DMS153 treated with DMSO at 0.1 percent for 48 hours (cell line): ENCODE results near the gene NOL8.

Source experiments
- DNase-seq: peaks from one replicate; lab custom pipeline; 2025; ENCODE audit not compliant: unreplicated experiment; lab: John Stamatoyannopoulos, UW

Gene NOL8

DNA sequence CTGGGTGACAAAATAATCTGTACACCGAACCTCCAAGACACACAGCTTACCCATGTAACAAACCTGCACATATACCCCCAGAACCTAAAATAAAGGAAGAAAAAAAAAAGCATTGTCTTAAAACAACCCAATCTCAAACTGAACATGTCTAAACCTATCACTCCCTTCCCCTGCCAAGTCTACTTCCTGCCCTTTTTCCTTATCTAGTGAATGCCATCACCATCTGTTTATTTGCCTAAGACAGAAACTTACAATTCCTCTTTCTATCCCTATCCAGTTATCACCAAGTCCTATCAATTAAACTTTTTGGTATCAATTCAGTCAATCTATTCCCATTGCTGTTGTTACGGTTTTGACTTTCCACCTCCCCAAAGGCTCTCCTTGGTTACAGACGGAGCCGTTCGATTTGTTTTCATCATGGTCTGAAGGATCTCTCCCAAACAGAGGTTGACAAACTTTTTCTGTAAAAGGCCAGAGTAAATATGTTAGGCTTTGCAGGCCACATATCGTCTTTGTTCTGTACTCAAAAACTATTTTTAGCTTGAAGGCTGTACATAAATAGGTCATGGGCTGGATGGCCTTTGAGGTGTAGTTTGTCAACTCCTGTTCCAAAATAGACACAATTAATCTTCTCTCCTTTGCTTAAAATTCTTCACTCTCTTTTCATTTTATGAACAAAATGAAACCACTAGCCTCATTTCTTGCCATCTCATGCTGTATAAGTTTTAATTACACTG lies 12.1 kb downstream of the NOL8 start:
- no peak for DNase-seq

DNA sequence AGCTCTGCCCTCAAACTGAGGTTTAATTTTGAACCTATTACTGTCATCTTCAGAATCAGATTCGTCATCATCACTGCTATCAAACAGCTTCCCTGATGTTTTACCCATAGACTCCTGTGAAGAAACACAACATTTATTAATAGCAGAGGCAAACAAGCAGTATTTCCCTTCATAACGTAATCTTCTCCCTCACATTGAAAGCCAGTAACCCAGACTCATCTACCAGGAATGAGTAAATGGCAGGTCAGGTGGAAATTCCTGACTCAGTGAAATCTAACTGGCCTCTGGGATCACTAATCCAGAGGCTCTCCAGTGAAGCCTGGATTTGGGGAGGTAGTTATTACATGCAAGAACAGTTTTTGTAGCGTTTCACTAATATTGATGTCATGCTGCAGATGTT lies 14.6 kb downstream of the NOL8 start:
- DNase-seq: no peak

DNA sequence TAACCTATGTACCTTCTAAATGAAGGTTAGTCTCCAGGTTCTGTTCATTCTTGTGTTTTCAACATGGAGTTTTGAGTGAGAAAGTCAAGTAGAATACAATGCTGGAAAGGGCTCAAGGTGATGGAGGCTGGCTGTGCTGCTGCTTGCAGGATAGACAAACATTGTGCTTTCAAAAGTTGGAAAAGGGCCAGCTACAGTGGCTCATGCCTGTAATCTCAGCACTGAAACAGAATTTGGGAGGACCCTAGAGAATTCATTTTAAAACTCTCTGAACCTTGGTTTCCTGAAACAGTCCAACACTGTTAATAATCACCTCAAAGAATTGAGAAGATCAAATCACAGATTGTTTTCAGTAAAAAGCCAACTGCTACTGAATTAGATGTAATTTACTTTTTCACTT lies 16.3 kb downstream of the NOL8 start:
- no peak for DNase-seq

DNA sequence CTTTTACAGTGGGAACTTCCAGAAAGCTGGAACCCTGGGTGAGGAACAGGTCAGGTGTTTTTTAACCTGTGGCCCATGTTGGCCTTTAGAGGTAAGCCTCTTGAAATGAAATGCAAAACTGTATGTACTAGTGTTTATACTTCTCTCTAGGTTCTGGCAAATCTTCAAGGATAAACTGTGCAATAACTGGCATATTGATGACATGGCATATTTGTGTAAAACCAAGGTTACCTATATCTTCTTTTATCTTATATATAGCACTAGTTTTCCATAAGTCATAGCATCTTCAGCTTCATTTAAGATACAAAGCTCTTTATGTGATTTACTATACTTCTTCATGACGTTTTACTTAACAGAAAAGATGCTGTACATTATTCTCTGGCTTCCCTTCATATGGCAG lies 24.2 kb downstream of the NOL8 start:
- no peak for DNase-seq

DNA sequence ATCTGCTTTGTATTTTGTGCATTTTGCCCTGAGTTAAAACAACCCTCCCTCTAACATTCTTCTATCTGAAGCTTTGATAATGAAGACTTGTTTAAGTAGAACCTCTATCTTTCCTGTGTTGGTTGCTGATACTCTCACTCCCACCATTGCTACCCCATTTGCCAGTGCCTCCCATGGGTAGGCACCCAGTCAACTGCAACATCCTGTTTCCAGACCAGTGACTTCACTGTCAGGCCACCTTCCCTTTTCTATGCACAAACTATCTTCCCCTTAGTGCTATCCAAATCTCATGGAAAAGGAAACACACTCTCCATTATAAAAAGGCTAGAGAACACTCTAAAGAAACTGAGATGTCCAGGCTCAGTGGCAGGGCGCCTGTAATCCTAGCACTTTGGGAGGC lies 26.0 kb downstream of the NOL8 start:
- no peak for DNase-seq

DNA sequence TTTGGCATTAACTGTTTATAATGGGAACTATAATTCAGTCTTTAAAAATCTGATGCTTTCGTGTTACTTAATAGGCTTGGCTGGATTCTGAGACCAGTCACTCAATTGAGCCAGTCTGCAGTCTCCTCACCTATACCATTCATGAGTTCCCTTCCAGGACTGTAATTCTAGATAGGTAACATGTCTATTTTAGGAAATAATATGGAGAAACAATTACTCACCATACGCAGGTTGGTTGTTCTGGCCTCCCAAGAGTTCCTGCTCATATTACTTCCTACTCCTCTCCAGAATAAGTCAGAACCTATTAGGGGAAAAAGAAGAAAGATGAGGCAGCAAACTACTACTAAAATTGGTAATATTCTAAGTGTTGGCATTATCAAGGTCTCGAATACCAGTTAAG lies 27.1 kb downstream of the NOL8 start:
- DNase-seq: no peak

DNA sequence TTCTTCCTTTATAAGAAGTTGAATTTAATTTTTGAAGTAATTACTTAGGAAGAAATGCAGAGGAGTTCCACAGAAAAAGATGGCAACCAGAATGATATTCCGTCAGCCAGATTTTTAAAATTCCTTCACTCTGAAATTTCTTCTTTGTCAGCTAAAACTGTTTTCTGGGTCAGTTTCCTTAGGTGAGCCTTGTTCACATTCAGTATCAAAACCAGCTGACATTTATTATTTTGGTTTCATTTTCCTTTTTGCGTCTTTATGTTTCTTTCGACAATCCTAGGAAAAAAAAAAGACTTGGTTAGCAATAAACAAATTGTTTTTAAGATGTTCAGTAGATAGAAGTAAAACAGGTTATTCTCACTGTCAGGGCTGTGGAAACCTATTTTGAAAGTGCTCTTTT lies 27.5 kb downstream of the NOL8 start:
- DNase-seq: no peak

DNA sequence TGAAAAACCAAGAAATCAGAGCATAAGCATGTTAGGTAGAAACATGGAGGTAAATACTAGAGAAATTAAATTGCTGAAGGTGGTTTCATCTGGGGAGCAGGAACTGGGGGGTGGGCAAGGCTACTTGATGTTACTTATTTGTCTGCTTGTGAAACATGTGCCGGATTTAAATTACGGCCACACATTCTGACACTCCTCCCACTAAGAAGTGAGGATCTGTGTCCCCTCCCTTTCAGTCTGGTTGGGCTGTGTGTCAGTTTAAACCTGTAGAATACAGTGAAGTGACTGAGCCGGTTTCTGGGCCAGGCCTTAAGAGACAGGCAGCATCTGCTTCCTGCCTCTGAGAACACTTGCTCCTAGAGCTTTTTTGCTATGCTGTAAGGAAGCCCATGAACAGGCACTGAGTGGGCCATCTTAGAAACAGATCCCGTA lies 29.3 kb downstream of the NOL8 start:
- DNase-seq: no peak

DNA sequence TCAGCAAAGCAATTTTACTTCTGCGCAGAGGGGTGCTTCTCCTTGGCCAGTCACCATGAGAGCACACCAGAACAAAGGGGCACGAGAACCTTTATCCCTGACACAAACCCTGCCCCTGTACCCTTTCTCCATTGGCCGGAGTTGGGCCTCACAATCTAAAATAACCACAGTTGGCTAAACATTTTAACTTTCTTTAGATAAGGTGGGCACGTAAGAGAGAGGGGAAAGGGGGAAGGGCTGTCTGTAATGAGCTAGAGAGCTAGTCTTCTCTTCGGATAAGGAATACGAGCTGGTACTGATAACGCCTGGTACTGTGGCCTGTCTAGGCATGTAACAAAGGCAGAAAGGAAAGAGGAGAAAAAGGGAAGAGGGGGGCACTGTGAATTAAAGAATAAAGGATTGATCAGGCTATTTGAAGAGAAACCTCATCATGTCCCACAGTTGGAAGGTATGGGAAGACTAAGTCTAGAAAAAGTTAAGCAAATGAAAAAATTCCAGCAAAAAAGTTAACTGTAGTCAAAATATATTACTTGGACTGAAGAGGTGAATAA lies 29.8 kb downstream of the NOL8 start:
- no peak for DNase-seq

DNA sequence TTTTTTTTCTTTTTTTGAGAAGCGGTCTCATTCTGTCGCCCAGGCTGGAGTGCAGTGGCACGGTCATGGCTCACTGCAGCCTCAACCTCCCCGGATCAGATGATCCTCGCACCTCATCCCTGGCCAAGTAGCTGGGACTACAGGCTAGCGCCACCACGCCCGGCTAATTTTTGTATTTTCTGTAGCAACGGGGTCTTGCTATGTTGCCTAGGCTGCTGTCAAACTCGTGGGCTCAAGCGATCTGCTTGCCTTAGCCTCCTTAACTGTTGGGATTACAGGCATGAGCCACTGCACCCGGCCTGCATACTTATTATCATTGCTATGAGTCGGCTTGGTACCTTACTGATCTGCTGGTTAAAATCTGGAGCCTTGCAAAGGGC lies 30.9 kb downstream of the NOL8 start:
- DNase-seq: no peak

DNA sequence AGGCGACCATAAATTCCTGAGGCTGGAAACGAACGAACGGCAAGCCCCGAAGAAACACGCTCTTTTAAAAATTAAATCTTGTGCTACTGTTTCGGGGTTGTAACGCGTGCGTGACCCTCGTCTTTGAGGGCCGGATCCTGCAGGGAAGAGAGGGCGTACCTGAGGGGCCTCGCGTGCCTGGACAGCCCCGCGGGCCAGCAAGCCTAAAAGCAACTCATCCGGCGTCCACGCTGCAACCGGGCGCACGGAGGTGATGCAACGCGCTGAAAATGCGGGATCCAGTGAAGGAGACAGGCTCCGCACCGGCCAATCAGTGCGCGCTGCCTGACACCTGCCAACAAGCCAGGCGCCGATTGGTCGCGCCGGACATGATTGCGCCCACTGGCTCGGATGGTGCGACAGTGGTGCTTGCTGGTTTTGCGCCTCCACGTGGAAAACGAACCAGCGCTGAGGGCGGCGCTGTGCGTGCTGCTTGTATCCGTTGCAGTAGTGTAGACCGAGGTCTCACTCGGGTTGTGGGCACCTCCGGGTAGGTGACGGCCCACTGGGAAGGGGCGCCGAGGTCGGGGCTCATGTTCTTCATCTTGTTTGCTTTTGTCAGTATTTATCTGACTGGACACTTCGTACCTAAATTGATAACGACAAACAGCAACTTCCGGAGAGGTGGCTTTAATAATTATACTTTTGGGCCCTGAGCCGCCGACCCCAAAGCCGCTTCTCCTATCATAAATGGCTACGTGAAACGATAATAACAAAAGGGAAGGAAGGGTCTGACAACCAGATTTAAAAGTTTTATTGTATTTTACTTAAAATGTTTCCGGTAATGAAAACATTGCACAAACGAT lies 31.5 kb downstream of the NOL8 start, which contains the start of gene IARS1:
IARS1 (minus strand) TSS at position 246 of the 845 bp plus-strand sequence. CDS start 4,278 bp downstream, outside the sequence.
- peak; percentile 90 for DNase-seq

DNA sequence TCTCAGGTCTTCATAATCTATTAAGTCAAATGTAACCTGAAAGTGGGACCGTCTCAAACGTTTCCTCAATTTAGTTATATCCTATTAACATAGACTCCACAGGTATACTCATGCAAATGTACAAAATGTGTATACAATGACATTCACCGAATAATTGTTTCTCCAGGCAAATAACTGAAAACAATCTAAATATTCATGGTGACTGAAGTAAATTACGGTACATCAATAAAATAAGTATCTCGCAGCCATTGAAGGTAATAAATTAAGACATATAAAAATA lies 32.1 kb downstream of the NOL8 start:
- DNase-seq: no peak

DNA sequence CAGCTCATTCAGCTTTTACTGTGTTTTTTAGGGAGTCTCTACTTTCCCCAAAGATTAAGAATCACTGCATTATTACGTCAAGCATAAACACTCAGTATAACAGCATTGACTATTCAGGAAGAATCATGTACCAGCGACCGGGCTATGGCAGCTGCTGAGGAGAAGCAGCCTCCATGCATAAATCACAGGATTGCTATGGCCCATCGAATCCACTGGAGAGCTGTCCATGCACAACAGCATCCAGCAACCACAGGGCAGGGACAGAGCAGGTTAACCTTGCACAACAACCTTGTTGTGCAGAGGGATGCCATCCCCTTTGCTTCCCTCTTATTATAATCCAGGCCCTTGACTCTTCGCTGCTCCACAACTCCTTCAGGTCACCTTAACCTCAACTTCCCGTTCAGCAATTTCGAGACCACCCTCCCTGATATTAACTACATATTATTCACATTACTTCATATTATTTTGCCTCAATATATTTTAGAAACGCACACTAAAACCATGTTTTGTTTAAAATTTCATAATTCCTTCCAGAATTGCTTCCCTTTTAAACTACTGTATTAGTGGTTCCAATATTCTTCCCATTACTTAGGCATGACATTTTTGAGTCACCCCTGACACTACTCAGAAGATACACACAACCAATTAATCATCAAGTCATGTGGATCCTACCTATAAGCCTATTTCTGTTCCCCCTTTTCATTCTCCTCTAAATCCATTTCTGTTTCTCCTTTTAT lies 32.6 kb downstream of the NOL8 start:
- DNase-seq: no peak

DNA sequence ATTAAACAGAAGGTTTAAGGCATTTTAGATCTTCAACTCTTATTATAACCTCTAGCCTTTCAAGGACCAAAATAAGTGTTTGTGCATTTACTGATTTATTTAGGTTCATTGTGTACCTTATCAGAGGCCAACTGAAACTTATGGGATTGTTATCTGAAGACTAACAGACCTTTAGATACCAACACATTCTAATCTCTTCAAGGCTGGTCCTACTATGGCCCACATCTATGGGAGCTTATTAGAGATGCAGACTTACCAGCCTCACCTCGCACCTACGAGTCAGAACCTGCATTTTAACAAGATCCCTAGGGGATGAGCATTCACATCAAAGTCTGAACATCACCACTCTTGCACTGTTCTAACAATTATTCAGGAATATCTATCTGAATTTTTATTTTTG lies 33.6 kb downstream of the NOL8 start:
- DNase-seq: no peak

DNA sequence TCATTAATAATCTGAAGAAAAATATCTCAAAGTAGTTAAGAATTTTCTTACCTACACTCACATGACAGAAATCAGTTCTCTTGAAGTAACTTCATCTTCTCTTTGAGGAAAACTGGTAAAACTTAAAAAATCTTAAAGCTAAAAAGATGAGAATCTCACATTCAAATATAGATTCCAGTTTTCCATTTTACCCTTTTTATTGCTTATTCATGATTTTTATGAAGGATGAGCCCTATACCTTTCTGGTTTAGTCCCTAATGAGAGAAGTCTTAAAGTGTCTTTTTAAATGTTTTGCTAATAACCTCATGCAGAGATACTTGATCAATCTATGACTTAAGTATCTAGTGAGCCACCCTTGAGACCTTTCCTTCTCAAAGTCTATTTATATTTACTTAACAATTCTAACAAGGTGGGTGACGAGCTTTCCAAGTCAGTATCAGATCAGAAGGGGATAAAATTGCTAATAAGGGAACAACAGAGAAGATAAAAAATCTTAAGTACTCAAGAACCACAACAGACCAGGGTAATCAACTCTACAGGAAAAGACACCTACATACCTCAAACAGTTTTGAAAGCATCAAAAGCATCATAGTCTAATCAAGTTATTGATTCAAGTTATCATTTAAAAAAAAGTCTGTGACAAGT lies 34.2 kb downstream of the NOL8 start:
- no peak for DNase-seq

DNA sequence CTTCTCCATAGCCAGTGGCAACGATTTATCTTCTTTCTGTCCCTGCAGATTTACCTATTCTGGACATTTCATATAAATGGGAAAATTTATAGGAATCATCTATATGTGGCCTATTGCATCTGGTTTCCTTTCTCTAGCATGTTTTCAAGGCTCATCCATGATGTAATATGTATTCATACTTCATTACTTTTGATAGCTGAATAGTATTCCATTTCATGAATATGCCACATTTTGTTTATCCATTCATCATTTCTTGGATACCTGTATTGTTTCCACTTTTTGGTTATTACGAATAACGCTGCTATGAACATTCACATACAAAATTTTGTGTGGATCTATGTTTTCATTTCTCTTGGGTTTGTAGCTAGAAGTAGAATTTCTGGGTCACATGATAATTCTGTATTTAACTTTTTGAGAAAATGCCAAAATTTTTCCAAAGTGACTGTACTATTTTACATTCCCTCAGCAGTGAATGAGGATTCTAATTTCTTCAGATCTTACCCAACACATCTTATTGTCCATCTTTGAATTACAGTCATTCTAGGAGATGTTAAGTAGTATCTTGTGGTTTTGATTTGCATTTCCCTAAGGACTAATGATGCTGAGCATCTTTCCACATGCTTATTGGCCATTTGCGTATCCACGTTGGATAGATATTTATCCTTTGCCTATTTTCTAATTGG lies 35.3 kb downstream of the NOL8 start:
- DNase-seq: no peak

DNA sequence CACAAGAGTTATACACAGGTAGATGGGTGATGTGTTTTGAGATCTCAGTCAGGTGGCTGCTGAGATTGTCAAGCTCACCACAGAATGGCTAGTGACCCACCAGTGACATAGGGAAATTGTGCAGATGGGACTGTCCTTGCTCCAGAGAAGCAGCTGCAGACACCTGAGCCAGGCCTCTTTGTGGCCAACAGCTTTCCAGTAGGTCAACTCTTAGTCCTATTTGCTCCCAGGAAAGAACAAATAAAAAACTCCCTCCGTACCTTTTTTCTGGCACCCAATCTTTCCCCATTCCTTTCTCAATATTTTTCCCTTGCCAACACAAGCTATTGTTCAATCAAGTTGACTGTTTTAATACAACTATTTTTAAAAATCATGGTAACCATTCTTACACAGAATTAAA lies 45.8 kb downstream of the NOL8 start:
- no peak for DNase-seq

DNA sequence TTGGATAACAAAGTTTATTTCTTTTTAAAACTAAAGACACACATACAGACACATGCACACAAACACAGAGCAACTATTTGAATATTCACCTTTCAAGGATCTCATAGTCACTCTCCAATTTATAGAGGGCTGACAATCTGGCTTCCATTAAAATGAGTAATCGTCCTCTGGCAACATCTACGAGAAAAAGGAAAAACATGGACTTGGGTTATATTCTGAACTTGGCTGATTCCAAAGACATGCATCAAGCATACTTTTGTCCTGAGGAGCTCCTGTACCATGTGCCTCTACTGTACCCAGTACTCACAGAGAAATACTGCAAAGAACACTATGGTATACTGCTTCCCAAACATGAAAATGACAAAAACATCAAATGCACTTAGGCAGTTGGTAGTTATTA lies 47.0 kb downstream of the NOL8 start:
- DNase-seq: no peak

DNA sequence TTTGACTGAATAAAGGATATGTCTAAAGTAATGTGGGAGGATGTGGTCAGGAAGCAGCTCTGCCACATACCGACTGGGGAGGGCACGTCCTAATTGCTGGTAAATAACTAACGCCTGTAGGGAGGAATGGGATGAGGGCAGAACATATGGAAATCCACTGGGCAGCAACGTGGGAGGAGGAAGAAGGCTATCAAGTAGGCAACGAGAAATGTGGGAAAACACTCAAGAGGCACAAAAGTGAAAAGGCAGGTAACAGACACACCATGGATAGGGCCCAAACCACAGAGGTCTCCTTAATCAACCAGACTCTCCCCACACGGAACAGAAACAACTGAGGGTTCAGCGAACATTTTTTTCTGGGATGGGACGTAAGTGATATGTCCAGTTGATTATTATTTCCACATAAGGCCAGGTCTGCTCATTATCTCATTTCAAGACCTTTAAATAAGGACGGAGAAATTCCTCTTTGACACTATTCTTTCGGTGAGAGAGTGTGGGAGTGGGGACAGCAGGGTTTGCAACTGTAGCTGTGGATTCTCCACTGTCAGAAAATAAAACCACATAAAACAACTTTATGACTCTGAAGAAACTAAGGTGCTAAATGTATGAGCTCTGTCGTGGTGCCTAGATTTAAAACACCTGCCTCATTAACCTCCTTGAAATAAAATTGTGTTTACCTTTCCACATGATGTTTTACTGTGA lies 48.7 kb downstream of the NOL8 start:
- no peak for DNase-seq

DNA sequence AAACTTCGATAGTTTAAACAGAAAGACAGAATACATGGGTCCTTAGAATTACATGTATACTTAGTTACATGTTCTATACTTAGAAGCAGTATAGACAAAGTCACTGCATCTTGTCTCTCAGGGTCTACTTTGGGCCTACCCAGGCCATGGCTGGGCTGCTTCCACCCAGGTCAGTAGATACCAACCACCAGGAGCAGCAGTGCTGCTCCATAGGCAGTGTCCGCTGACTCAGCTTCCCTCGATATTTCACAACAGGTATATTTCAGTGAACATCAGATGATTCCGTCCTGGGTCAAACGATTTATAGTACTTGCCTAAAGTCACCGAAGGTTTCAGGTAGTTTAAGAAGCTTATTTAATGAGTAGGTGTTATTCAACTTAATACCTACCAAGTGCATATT lies 49.6 kb downstream of the NOL8 start:
- no peak for DNase-seq
